SU-DHL-6 (cell line): ENCODE measurements around the gene NFE2L3.

Experiments used
- H2AFZ ChIP-seq: fragments of 200-600 bp; sonication (generic); 2 replicates; pipeline ENCODE4 v1.6.1; 2014; ENCODE audit warnings: low read depth, mild to moderate bottlenecking, moderate library complexity, mixed read lengths, antibody characterized with exemption, low read length; ENCODE audit not compliant: severe bottlenecking
- H3F3A ChIP-seq: fragments of 200-600 bp; shearing (Covaris generic); 2 replicates; pipeline ENCODE4 v1.6.0; 2016; ENCODE audit warnings: antibody characterized with exemption, mild to moderate bottlenecking; ENCODE audit not compliant: insufficient read depth
- H3K27ac ChIP-seq: fragments of 200-600 bp; sonication (generic); 2 replicates; pipeline ENCODE4 v1.5.1; 2016; ENCODE audit warnings: low read depth, mild to moderate bottlenecking, low read length, moderate library complexity, mixed read lengths
- H3K27me3 ChIP-seq: fragments of 200-600 bp; sonication (generic), shearing (Covaris generic); 2 replicates; pipeline ENCODE4 v1.6.0; 2014; ENCODE audit warnings: mild to moderate bottlenecking, low read length
- H3K36me3 ChIP-seq: fragments of 200-600 bp; sonication (generic); 2 replicates; pipeline ENCODE4 v1.6.1; 2014; ENCODE audit warnings: mild to moderate bottlenecking, low read length, mixed read lengths
- H3K4me2 ChIP-seq: fragments of 300-600, 200-600 bp; shearing (Covaris generic), sonication (generic); 2 replicates; pipeline ENCODE4 v1.6.0; 2014; ENCODE audit warnings: low read length, low read depth, mild to moderate bottlenecking; ENCODE audit not compliant: poor library complexity, severe bottlenecking
- H3K4me3 ChIP-seq: fragments of 200-600 bp; sonication (generic); 2 replicates; pipeline ENCODE4 v1.5.1; 2014; ENCODE audit warnings: antibody characterized with exemption, low read length, mild to moderate bottlenecking, mixed read lengths; ENCODE audit not compliant: insufficient read depth, poor library complexity, severe bottlenecking
- H3K79me2 ChIP-seq: fragments of 200-600 bp; sonication (generic); 2 replicates; pipeline ENCODE4 v1.6.1; 2014; ENCODE audit warnings: mild to moderate bottlenecking, low read length, moderate library complexity; ENCODE audit not compliant: insufficient read depth
- H3K9ac ChIP-seq: fragments of 200-600 bp; sonication (generic); 2 replicates; pipeline ENCODE4 v1.7.0; 2014; ENCODE audit warnings: mild to moderate bottlenecking, low read length
- H3K9me2 ChIP-seq: fragments of 200-600 bp; sonication (generic); replicated peaks from 2 replicates; pipeline ENCODE4 v1.6.1; 2014; ENCODE audit warnings: low read length; ENCODE audit not compliant: insufficient read depth
- H3K9me3 ChIP-seq: fragments of 200-600 bp; sonication (generic); 2 replicates; pipeline ENCODE4 v1.6.1; 2014; ENCODE audit warnings: low read length, mixed read lengths; ENCODE audit not compliant: insufficient read depth
- H4K20me1 ChIP-seq: fragments of 200-600 bp; sonication (generic); 2 replicates; pipeline ENCODE4 v1.6.1; 2014; ENCODE audit warnings: low read depth, mild to moderate bottlenecking, antibody characterized with exemption, low read length, moderate library complexity, mixed read lengths
- CTCF ChIP-seq: fragments of 200-600 bp; sonication (generic); IDR thresholded peaks from one replicate; pipeline ENCODE4 v1.5.1; 2017; ENCODE audit warnings: antibody characterized with exemption, mild to moderate bottlenecking, low read length, moderate library complexity; ENCODE audit not compliant: insufficient read depth, poor library complexity, severe bottlenecking
- EZH2phosphoT487 ChIP-seq: fragments of 200-600 bp; sonication (generic), shearing (Covaris generic); conservative IDR thresholded peaks from 2 replicates; pipeline ENCODE4 v1.6.1; 2018; ENCODE audit warnings: mild to moderate bottlenecking, antibody characterized with exemption, low read length, moderate library complexity, mixed read lengths

NFE2L3 gene

GRCh38 chr7:26105931-26106330, 46.1 kb upstream of the NFE2L3 start:
- Histone ChIP-seq H3K9ac (no peak overlapping the region), H3K79me2 (no peaks in the 10 kb centered on the region), H3K9me3 (no peaks in the 10 kb centered on the region), H3K27ac (no peak overlapping the region), H3F3A (no peaks in the 10 kb centered on the region; the same call in 1 of the 2 replicates), H3K4me2 (no peak overlapping the region), H3K4me3 (no peak overlapping the region), H3K9me2 (no peaks in the 10 kb centered on the region), H4K20me1 (no peaks in the 10 kb centered on the region), H3K27me3 (no peaks in the 10 kb centered on the region), H3K36me3 (no peaks in the 10 kb centered on the region), H2AFZ (no peak overlapping the region)
- TF ChIP-seq CTCF (no peak), EZH2phosphoT487 (no peak)

- H3K4me3 ChIP-seq, result no peak overlapping the region
- H3F3A ChIP-seq, result no peaks in the 10 kb centered on the region
- no peak for TF ChIP-seq EZH2phosphoT487
- no peak for TF ChIP-seq CTCF
- no peak overlapping the region for H3K27ac ChIP-seq
- no peaks in the 10 kb centered on the region for H3K9me2 ChIP-seq
- H3K9me3 ChIP-seq, result no peaks in the 10 kb centered on the region
- H3K36me3 ChIP-seq, result no peaks in the 10 kb centered on the region
- H3K79me2 ChIP-seq, result no peaks in the 10 kb centered on the region
- no peak overlapping the region for H2AFZ ChIP-seq
- no peaks in the 10 kb centered on the region for H4K20me1 ChIP-seq
- H3K27me3 ChIP-seq, result no peaks in the 10 kb centered on the region
- H3K4me2 ChIP-seq, result no peak overlapping the region
- no peak overlapping the region for H3K9ac ChIP-seq
Observed at GRCh38 chr7:26112203-26112740, 39.7 kb upstream of the NFE2L3 start.

- Histone ChIP-seq H2AFZ (no peak overlapping the region), H3K79me2 (no peaks in the 10 kb centered on the region), H3K9me3 (no peaks in the 10 kb centered on the region), H3K27ac (no peak overlapping the region), H3K4me3 (no peak overlapping the region), H3K36me3 (no peaks in the 10 kb centered on the region), H3F3A (no peaks in the 10 kb centered on the region), H3K27me3 (no peaks in the 10 kb centered on the region), H3K9me2 (no peaks in the 10 kb centered on the region), H4K20me1 (no peaks in the 10 kb centered on the region), H3K9ac (no peak overlapping the region), H3K4me2 (no peak overlapping the region)
- no peak for TF ChIP-seq EZH2phosphoT487
- TF ChIP-seq CTCF, result no peak
Observed at GRCh38 chr7:26115650-26116049, 36.3 kb upstream of the NFE2L3 start.
